H9 (cell line): ENCODE results near the gene PPP1CA. TPM values are rescaled to one million over a fixed set of nuclear protein-coding genes. Genes with fewer than 3 reads are reported as not detected.

ENCODE experiments used
- DNase-seq: peaks from one replicate; pipeline ENCODE4 v3.0.0-alpha.2; 2017
- H2AFZ ChIP-seq: one replicate; pipeline ENCODE4 v1.6.1; 2013; ENCODE audit warnings: mild to moderate bottlenecking, low read length, control low read depth, moderate library complexity
- H2AK5ac ChIP-seq: 2 replicates; pipeline ENCODE4 v1.6.1; 2013; ENCODE audit warnings: low read length, control low read depth, mixed read lengths; ENCODE audit not compliant: insufficient read length
- H2BK120ac ChIP-seq: one replicate; pipeline ENCODE4 v1.6.1; 2013; ENCODE audit warnings: low read depth, mild to moderate bottlenecking, low read length, control low read depth, inconsistent platforms; ENCODE audit not compliant: poor library complexity, severe bottlenecking
- H2BK12ac ChIP-seq: 2 replicates; pipeline ENCODE4 v1.6.1; 2013; ENCODE audit warnings: low read length, control low read depth, mixed read lengths, low read depth; ENCODE audit not compliant: insufficient read length
- H2BK15ac ChIP-seq: 2 replicates; pipeline ENCODE4 v1.6.1; 2013; ENCODE audit warnings: low read depth, low read length, control low read depth
- H2BK20ac ChIP-seq: one replicate; pipeline ENCODE4 v1.6.1; 2013; ENCODE audit warnings: low read depth, mild to moderate bottlenecking, low read length, control low read depth, inconsistent platforms; ENCODE audit not compliant: poor library complexity, severe bottlenecking
- H2BK5ac ChIP-seq: 2 replicates; pipeline ENCODE4 v1.6.1; 2013; ENCODE audit warnings: low read length, control low read depth, mixed read lengths; ENCODE audit not compliant: insufficient read length
- H3K14ac ChIP-seq: 2 replicates; pipeline ENCODE4 v1.6.1; 2013; ENCODE audit warnings: low read length, control low read depth; ENCODE audit not compliant: insufficient read depth
- H3K18ac ChIP-seq: 2 replicates; pipeline ENCODE4 v1.6.1; 2013; ENCODE audit warnings: low read depth, mild to moderate bottlenecking, mixed read lengths, low read length, control low read depth; ENCODE audit not compliant: insufficient read length
- H3K23ac ChIP-seq: 2 replicates; pipeline ENCODE4 v1.6.1; 2013; ENCODE audit warnings: low read length, control low read depth, mixed read lengths, low read depth; ENCODE audit not compliant: insufficient read length
- H3K23me2 ChIP-seq: 2 replicates; pipeline ENCODE4 v1.6.1; 2013; ENCODE audit warnings: low read depth, mild to moderate bottlenecking, mixed read lengths, low read length, control low read depth; ENCODE audit not compliant: insufficient read length, poor library complexity, severe bottlenecking
- H3K27ac ChIP-seq: 2 replicates; pipeline ENCODE4 v1.5.1; 2013; ENCODE audit warnings: low read length, control low read depth, mixed read lengths, low read depth; ENCODE audit not compliant: insufficient read length
- H3K27me3 ChIP-seq: 2 replicates; pipeline ENCODE4 v1.6.1; 2013; ENCODE audit warnings: low read length, control low read depth, inconsistent platforms; ENCODE audit not compliant: insufficient read depth
- H3K4ac ChIP-seq: 2 replicates; pipeline ENCODE4 v1.6.1; 2013; ENCODE audit warnings: low read depth, mild to moderate bottlenecking, control low read depth, inconsistent platforms, low read length, moderate library complexity
- H3K4me1 ChIP-seq: 2 replicates; pipeline ENCODE4 v1.6.1; 2013; ENCODE audit warnings: low read length, control low read depth, inconsistent platforms; ENCODE audit not compliant: insufficient read depth
- H3K4me2 ChIP-seq: 2 replicates; pipeline ENCODE4 v1.6.1; 2013; ENCODE audit warnings: low read length, control low read depth, mixed read lengths; ENCODE audit not compliant: insufficient read length, insufficient read depth
- H3K56ac ChIP-seq: 2 replicates; pipeline ENCODE4 v1.6.1; 2013; ENCODE audit warnings: low read depth, mild to moderate bottlenecking, mixed read lengths, low read length, control low read depth; ENCODE audit not compliant: insufficient read length
- H3K79me1 ChIP-seq: 2 replicates; pipeline ENCODE4 v1.6.1; 2013; ENCODE audit warnings: low read depth, mild to moderate bottlenecking, moderate library complexity, low read length, control low read depth, inconsistent platforms; ENCODE audit not compliant: insufficient read depth, poor library complexity, severe bottlenecking
- H3K79me2 ChIP-seq: 2 replicates; pipeline ENCODE4 v1.6.1; 2013; ENCODE audit warnings: low read length, control low read depth, inconsistent platforms; ENCODE audit not compliant: insufficient read depth
- H3K9ac ChIP-seq: 2 replicates; pipeline ENCODE4 v1.6.1; 2013; ENCODE audit warnings: low read length, control low read depth, mixed read lengths; ENCODE audit not compliant: insufficient read length; ENCODE audit errors: extremely low read depth
- H3K9me3 ChIP-seq: one replicate; pipeline ENCODE4 v1.6.1; 2013; ENCODE audit warnings: low read depth, low read length, inconsistent platforms; ENCODE audit not compliant: control insufficient read depth
- H3T11ph ChIP-seq: one replicate; pipeline ENCODE4 v1.6.1; 2013; ENCODE audit warnings: mild to moderate bottlenecking, low read length, control low read depth, inconsistent platforms
- H4K20me1 ChIP-seq: one replicate; pipeline ENCODE4 v1.6.1; 2013; ENCODE audit not compliant: control insufficient read depth, insufficient read length, insufficient read depth
- H4K5ac ChIP-seq: 2 replicates; pipeline ENCODE4 v1.6.1; 2013; ENCODE audit warnings: low read depth, mild to moderate bottlenecking, mixed read lengths, low read length, control low read depth; ENCODE audit not compliant: insufficient read length
- H4K8ac ChIP-seq: replicated peaks from 2 replicates; pipeline ENCODE4 v1.6.1; 2013; ENCODE audit warnings: low read length, control low read depth, mixed read lengths, low read depth; ENCODE audit not compliant: insufficient read length
- H4K91ac ChIP-seq: 2 replicates; pipeline ENCODE4 v1.6.1; 2013; ENCODE audit warnings: low read depth, mild to moderate bottlenecking, moderate library complexity, mixed read lengths, low read length, control low read depth; ENCODE audit not compliant: insufficient read length
- H3K27ac Mint-ChIP-seq, 3 experiments: 2 replicates in 2 of 3; 3 replicates in 1 of 3; pipeline ENCODE4 v1.8.0; 2020 to 2021; ENCODE audit warnings: mixed read lengths in 3 of 3, mild to moderate bottlenecking in 1 of 3, moderate library complexity in 1 of 3
- H3K27me3 Mint-ChIP-seq: 2 replicates; pipeline ENCODE4 v1.8.0; 2021; ENCODE audit warnings: low read depth, mild to moderate bottlenecking, moderate library complexity, mixed read lengths
- H3K36me3 Mint-ChIP-seq, 3 experiments: 2 replicates in 2 of 3; 3 replicates in 1 of 3; pipeline ENCODE4 v1.8.0; 2020 to 2021; ENCODE audit warnings: low read depth in 3 of 3, mixed read lengths in 3 of 3; ENCODE audit not compliant: insufficient read depth in 1 of 3
- H3K4me1 Mint-ChIP-seq, 2 experiments: 2 replicates each; pipeline ENCODE4 v1.8.0; 2020; ENCODE audit warnings: mixed read lengths in 2 of 2
- H3K4me3 Mint-ChIP-seq, 2 experiments: 2 replicates in 1 of 2; 3 replicates in 1 of 2; pipeline ENCODE4 v1.8.0; 2020 to 2021; ENCODE audit warnings: mild to moderate bottlenecking in 2 of 2, mixed read lengths in 2 of 2, moderate library complexity in 1 of 2
- H3K9me3 Mint-ChIP-seq, 2 experiments: 2 replicates in 1 of 2; 3 replicates in 1 of 2; pipeline ENCODE4 v1.8.0; 2020; ENCODE audit warnings: mild to moderate bottlenecking in 2 of 2, mixed read lengths in 2 of 2, moderate library complexity in 1 of 2
- CTCF ChIP-seq: fragments of 200-600 bp; sonication (generic); conservative IDR thresholded peaks from 3 replicates; pipeline ENCODE4 v1.8.0; 2021; ENCODE audit warnings: antibody characterized with exemption, mild to moderate bottlenecking
- WGBS: extraction: QIAGEN DNeasy Blood & Tissue Kit; methylation state at CpG from one replicate; pipeline ENCODE4 v1.1.7; 2013; ENCODE audit warnings: missing lambda C conversion rate, low lambda C conversion rate, mixed read lengths; ENCODE audit not compliant: insufficient read length; ENCODE audit errors: extremely low coverage; 5-methylcytosine and 5-hydroxymethylcytosine counted together
- total RNA-seq: library from RNA; stranded (reverse); gene quantifications from 2 replicates; pipeline ENCODE4 v1.2.1, GENCODE V29; 2021

The PPP1CA gene
- total RNA-seq, 1 experiment from 2014 or later = 205 TPM

- no peak overlapping the region for H3T11ph ChIP-seq
- H3K27ac ChIP-seq = no peak overlapping the region
- Mint-ChIP-seq H3K9me3 (no peaks in the 10 kb centered on the region), H3K36me3 (no peaks in the 10 kb centered on the region), H3K4me3 (peak overlapping the region; percentile 90 to 92), H3K27ac (peak overlapping the region; percentile 89 to 99 (median 92); a peak in 5 of 7 replicates), H3K27me3 (peaks cover 3% of the 10 kb centered on the region), H3K4me1 (peaks cover 40 to 51% of the 10 kb centered on the region in 2 experiments)
- H3K56ac ChIP-seq = no peak overlapping the region
- TF ChIP-seq CTCF = no peak
- no peaks in the 10 kb centered on the region for H3K4me1 ChIP-seq
- H2BK20ac ChIP-seq = no peak overlapping the region
- H3K4me2 ChIP-seq = peak overlapping the region; percentile 76
- H2AFZ ChIP-seq = no peak overlapping the region
- H4K20me1 ChIP-seq = no peaks in the 10 kb centered on the region
- no peak overlapping the region for H3K23ac ChIP-seq
- H3K79me2 ChIP-seq = no peaks in the 10 kb centered on the region
- H3K9ac ChIP-seq = peak overlapping the region; percentile 9
- no peak overlapping the region for H2BK12ac ChIP-seq
- no peak overlapping the region for H2BK120ac ChIP-seq
- no peaks in the 10 kb centered on the region for H3K79me1 ChIP-seq
- H3K18ac ChIP-seq = peak overlapping the region; percentile 37
- H2BK15ac ChIP-seq = 0 out of 2 replicates have a peak overlapping the region, but pooled peaks have one; percentile 81
- WGBS = no CpG with 5 or more reads among the region's 25 CpGs
- peak overlapping the region; percentile 93 for H3K14ac ChIP-seq
- H3K27me3 ChIP-seq = no peaks in the 10 kb centered on the region
- H3K9me3 ChIP-seq = no peaks in the 10 kb centered on the region
- peaks cover 14% of the 10 kb centered on the region for H3K23me2 ChIP-seq
- peak; percentile 51 for DNase-seq
- no peak overlapping the region for H4K8ac ChIP-seq
- peak overlapping the region; percentile 50 for H2BK5ac ChIP-seq
- no peak overlapping the region for H3K4ac ChIP-seq
- H4K5ac ChIP-seq = no peak overlapping the region
- no peak overlapping the region for H2AK5ac ChIP-seq
- H4K91ac ChIP-seq = no peak overlapping the region
Measured at GRCh38 chr11:67352546-67353316, 48.9 kb downstream of the PPP1CA start.
